Midbrain (tissue), 1 donor: Measurements from ENCODE around the gene OR4B1.
"Not testable (repeated sequence)": the region's sequence is repeated elsewhere in the genome, so short reads cannot be mapped to it uniquely, and the experiment has no call there.

Experiments
- DNase-seq: peaks from one replicate; lab custom pipeline; 2025; lab: John Stamatoyannopoulos, UW

Gene OR4B1, protein sequence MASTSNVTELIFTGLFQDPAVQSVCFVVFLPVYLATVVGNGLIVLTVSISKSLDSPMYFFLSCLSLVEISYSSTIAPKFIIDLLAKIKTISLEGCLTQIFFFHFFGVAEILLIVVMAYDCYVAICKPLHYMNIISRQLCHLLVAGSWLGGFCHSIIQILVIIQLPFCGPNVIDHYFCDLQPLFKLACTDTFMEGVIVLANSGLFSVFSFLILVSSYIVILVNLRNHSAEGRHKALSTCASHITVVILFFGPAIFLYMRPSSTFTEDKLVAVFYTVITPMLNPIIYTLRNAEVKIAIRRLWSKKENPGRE

DNA sequence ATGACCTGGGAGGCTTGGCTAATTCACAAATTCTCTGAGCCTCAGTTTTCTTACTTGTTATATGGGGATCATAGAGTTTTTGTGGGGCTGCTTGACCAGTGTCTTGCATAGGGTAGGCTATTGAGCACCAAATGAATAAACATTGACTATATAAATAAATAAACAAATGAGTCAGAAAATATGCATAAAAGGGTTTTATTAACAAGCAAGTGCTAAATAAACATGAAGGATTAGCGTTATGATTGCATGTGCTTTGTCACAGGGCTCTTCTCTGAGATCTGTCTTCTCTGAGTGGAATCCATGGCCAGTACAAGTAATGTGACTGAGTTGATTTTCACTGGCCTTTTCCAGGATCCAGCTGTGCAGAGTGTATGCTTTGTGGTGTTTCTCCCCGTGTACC is at the start of gene OR4B1:
TSS of gene OR4B1 (plus strand) at position 301 of the 400 bp plus-strand sequence. CDS start at position 301, 0 bp downstream.
- DNase-seq = no peak

DNA sequence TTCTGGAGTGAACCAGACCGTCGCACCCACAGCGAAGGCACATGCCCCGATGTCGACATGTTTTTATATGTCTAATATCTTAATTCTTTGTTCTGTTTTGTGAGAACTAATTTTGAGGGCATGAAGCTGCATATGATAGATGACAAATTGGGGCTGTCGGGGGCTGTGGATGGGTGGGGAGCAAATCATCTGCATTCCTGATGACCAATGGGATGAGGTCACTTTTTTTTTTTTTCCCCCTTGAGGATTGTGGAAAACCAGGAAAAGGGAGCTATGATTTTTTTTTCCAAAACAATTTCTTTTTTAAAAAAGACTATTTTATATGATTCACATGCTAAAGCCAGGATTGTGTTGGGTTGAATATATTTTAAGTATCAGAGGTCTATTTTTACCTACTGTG is 49.2 kb upstream of the OR4B1 start:
- DNase-seq = no peak

DNA sequence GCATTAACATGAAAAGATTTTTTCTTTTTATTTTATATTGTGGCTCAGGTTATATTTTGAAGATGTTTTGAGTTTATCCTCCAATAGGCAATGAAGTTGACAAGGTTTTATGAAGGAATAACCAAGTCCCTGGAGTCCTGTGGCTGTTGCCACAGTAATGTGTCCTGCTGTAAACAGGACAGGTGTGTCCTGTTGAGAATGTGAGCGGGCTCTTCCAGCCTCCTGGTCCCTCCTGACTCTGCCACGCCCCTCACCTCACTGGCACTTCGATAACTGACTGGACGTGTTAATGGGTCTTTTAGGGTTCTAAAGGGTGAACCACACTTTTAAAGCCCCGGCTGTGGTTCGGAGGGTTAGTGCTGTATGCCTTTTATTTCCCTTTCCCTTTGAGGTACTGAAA is 47.8 kb upstream of the OR4B1 start:
- DNase-seq = no peak

DNA sequence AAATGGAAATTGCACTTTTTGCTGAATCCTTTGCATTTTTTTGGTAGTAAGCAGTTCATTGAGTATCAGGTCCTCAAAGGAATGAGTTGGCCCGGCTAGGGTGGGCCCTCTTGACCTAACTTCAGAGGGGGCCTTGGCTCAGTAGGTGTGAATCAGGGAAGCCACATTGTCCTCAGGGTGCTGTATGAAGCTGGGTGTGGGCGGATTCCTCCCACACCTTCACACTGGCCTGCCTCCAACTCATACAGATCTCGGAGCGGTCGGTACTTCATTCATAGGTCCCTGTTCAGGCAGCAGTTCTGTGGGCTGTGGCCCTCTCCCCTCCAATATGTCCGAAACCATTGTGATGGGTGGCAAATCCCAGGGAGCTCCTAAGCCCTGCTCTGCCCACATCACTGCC is 47.4 kb upstream of the OR4B1 start:
- DNase-seq = no peak

DNA sequence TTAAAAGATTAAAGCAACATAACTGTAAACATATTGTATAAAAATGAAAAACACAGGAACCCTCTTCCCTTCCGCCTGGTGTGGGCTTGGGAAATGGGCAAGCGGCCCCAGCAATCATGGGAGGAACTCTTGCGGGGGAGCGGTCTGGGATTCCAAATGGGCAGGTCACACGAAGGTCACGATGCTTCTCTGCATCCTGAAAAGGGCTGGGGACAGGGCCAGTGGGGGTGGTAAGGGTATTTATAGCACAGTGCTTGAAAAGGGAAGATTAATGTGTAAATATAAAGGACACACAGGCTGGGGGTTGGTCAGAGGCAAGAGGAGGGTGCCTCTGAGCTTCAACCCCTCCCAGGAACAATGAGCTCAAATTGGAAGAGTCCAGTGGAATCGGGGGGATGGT is 46.9 kb upstream of the OR4B1 start:
- no peak for DNase-seq

DNA sequence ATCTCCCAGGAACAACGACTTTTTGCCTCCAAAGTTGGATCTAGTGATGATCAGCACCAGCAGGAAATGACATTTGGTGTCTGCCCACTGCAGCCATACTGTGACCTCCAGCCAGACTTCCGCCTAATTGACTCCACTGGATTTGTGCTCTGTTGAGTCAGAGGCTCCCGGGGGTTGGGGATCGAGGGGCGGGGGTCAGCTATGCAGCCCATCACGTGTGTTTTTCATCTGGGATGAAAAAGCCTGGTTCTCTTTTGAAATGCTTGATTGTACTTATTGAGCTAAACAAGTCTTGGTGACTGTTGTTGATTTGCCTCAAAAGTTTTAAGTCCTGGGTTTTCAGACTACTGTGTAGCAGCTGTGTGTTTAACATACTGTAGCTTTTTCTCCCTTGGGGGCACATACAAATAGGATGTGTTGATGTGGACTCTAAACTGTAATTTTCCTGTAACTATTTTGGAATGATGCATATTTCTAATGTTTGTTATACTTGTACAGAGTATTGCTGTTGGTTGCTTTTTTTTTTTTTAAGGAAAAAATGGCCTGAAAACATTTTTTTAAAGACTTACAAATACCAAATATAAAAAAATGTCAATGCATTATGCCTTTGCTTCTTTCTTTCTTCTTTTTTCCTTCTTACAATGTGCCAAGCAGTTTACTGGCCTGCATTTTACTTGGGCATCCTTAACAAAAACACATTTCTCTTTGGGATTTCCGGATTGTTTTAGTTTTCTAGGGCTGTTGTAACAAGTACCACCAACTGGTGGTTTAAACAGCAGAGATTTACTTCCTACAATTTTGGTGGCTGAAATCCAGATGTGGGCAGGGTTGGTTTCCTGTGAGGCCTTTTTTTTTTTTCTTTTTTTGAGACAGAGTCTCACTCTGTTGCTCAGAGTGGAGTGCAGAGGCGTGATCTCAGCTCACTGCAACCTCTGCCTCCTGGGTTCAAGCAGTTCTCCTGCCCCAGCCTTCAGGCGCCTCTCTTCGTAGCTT is 46.1 kb upstream of the OR4B1 start:
- DNase-seq = no peak

DNA sequence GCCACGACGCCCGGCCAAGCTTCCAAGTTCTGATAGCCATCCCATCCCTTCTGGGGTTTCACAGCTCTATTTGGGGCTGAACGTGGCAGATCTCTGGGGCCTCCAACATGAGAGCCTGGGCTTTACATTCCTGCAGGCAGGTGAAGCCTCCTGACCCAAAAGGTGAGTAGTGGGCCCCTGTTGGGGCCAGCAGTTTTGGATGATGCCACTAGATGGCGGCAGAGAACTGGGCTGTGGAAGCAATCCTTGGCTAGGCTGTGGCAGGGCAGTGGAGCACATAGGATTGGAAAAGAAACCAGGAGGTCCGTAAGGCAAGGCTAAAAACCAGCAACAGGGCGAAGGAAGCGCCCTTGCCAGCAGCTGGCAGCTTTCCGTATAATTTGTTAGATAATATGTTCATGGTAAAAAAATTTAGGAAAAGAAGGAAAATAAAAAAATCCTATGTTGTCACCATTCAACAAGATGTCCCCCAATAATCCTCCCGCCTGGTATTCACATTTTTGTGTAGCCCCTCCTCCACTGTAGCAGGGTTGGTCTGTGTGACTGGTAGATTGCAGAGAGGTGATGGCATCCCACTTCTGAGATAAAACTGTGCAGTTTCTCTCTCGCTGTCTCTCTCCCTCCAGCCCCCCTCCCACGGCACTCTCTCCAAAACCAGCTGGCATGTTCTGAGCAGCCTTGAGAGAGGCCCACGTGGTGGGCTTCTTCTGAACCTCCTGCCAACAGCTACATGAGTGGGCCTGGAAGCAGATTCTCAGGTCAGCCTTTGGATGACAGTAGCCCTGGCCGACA is 43.6 kb upstream of the OR4B1 start:
- DNase-seq = peak; percentile 65

DNA sequence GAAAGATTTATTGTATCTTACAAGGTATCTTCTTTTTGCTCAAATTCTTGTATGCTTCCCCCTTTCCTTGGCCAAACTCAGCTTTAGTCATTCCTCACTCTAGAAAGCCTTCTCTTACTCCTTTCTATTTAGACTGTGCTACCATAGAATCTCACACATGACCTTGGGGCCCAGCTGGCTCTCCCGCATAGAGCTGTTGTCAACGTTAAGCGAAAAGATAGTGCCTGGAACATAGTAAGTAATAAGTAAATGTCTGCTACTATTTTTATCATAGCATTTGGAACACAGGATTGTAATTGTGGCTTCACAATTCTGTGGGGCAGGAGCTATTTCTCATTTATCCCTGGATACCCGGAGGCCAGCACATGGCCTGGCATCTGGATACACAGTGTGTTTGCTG is 38.9 kb upstream of the OR4B1 start:
- no peak for DNase-seq

DNA sequence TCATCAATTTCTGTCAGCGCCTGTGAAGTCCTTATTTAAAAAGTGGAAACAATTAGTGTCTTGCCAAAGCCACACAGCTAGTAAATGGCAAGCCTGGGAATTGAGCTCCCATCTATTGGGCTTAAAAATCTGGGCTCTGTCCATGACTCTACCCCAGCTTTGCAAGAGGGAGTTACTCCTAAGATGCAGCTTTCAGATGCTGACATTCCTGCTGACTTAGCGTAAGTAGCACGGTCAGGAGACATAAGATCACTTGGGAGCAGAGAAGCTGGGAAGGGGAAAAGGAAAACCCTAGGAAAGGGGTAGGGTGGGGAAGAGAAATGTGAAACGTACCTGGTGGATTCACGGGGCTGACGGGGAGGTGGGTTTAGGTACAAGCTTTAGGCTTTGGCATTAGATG is 36.0 kb upstream of the OR4B1 start:
- DNase-seq = no peak

DNA sequence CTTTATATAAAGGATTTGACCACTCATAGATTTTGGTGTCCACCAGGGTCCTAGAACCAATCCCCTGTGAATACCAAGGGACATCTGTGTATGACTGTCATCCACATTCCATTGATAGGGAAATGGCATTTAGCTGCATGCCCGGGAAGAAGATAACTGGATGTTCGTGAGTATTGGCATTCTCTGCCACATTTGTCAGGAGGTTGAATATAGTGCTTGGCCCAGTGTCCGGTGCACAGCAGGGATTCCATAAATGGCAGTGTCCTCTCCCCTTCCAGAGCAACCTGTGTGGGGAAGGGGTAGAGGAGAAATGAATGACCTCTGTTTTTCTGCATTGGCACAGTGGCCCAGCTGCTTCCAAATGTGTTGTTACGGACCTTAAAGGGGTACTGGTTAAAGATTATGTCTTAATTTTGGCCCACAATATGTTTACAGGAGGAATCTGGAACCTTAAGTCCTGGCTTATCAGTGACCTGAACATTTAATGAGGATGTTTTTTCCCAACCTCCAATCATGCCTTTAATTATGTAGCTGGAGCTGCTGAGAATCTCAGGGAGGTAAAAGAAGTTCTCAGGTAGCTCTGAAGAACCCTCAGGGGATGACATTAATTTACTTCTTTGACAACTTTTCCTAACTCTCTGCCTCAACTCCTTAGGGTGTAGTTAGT is 33.6 kb upstream of the OR4B1 start:
- no peak for DNase-seq

DNA sequence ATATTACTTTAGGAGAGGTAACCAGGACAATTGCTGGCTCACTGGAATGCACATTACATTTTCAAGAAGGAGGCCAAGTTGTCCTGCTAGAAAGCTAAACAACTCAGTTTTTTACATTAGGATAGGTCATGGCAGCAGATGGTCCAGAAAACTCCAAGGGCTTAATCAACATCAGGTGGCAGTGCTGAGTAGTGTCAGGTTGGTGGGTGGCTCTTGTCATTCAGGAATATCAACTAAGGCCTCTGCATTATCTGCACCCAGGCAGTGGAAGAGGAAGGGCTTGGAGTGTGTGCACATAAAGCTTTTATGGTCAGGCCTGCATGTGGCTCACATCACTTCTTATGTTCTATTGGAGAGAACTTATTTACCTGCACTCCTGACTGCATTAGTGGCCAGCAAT is 32.2 kb upstream of the OR4B1 start:
- no peak for DNase-seq

DNA sequence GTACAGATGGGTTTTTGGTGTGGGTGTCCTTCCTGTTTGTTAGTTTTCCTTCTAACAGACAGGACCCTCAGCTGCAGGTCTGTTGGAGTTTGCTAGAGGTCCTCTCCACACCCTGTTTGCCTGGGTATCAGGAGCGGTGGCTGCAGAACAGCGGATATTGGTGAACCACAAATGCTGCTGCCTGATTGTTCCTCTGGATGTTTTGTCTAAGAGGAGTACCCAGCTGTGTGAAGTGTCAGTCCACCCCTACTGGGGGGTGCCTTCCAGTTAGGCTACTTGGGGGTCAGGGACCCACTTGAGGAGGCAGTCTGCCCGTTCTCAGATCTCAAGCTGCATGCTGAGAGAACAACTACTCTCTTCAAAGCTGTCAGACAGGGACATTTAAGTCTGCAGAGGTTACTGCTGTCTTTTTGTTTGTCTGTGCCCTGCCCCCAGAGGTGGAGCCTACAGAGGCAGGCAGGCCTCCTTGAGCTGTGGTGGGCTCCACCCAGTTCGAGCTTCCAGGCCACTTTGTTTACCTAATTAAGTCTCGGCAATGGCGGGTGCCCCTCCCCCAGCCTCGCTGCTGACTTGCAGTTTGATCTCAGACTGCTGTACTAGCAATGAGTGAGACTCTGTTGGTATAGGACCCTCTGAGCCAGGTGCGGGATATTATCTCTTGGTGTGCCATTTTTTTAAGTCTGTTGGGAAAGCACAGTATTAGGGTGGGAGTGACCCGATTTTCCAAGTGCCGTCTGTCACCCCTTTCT is 25.5 kb upstream of the OR4B1 start:
- DNase-seq = not testable (repeated sequence)

DNA sequence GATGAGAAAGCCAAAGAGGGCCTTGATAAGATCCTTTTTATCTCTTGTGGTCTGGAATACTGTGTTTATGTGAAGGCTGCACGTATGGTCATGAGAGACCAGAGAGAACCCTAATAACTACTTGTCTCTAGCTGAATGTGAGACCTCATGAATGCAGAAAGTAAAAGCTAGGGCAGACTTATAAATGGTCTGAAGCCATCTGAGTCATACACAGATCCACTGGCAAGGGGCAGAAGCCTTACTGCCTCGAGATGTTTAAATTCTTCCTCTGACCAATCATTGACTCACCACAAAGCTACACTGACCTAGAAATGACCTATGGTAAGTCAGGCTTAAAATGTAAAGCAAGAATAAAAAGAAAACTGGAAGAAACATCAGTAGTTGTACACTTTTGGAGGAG is 22.7 kb upstream of the OR4B1 start:
- no peak for DNase-seq

DNA sequence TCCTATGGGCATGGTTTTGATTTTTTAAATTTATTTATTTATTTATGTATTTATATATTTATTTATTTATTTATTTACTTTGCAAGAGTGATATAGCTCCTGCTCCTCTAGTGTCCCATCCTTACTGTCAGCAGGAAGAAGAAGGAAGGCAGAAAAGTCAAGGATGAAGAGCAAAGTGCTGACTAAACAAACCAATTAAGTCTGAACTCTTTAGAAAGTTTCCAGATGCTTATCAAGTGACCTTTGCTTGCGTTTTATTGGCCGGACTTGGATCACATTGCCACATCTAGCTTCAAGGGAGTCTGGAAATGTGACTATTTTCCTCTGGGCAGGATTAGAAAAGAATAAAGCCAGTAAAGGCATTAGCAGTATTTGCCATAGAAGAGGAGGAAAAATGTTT is 8.7 kb upstream of the OR4B1 start:
- no peak for DNase-seq

DNA sequence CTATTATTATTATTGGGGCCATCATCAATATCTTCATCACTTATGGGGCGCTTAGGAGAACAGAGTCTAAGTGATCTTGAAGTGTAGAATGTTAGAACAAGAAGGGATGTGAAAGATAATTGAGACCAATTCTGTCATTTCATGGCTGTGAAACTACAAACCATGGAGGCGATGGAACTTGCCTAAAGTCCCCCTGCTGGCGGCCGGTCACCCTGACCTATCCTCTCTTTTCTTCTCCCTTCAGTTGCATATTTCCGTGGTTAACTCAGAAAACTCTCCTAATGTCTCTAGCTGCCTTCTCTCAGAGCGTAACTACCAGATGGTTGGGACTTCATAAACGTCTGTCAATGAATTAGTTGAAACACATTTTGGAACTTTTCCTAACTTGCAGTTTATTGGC is 6.6 kb upstream of the OR4B1 start:
- no peak for DNase-seq

DNA sequence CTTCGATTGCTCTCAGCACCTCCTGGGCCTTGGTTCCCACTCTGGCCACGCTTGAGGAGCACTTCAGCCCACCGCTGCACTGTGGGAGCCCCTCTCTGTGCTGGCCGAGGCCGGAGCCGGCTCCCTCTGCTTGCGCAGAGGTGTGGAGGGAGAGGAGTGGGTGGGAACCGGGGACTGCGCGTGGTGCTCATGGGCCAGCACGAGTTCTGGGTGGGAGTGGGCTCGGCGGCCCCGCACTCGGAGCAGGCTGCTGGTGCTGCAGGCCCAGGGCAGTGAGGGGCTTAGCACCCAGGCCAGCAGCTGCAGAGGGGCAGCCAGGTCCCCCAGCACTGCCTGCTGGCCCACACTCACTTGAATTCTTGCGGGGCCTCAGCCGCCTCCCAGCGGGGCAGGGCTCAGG is 12.2 kb downstream of the OR4B1 start:
- no peak for DNase-seq

DNA sequence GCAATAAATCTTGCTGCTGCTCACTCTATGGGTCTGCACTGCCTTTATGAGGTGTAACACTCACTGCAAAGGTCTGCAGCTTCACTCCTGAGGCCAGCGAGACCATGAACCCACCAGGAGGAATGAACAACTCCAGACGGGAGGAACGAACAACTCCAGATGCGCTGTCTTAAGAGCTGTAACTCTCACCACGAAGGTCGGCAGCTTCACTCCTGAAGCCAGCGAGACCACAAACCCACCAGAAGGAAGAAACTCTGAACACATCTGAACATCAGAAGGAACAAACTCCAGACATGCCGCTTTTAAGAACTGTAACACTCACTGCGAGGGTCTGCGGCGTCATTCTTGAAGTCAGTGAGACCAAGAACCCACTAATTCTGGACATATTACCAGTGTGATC is 13.4 kb downstream of the OR4B1 start:
- not testable (repeated sequence) for DNase-seq

DNA sequence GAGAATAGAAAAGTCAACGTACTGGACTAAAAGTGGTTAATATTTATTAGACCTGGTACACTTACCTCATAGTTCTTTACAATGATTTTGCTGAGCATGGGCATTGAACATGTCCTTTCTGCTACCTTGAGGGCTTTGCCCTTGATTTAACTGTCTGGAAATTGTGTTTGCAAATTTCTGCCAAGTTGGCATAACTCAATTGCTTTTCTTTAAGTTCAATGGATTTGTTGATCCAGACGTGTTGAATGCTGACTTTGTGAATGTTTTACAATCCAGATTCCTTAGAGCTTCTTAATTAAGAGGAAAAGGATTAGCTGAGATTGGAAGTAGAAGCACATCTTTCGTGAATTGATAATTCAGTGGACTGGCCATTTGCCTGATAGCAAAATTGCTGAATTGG is 21.1 kb downstream of the OR4B1 start:
- DNase-seq = no peak

DNA sequence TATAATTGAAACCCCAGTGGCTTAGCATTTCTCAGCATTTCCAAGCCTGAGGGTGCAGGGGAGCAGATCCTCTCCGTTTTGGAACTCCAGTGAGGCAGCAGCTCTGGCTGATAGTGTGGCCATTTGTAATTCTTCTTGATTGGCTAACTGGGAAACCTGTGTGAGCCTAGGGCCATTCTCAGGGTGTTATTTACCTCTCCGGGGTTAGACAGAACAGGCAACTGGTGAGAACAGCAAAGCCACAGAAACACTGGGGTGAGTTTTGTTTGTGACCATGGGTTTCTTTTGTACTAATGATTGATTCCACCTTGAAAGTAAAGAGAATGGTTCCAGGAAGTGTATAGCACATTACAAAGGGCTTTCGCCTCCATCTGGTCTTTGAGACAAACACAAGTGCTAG is 25.9 kb downstream of the OR4B1 start:
- no peak for DNase-seq

DNA sequence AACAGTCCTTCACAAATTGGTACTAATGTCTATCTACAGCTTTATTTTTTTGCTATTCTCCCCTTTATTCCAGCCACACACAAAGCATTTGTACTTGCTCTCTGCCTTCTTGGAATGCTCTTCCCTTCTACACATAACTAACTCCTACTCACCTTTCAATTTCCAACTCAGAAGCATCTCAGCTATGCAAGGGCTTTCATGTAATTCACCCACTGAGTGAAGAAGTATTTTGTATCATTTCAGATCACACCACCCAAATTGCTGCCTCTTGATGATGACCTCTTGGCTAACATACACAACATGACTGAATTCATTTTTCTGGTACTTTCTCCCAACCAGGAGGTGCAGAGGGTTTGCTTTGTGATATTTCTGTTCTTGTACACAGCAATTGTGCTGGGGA is 28.2 kb downstream of the OR4B1 start, which contains the start of gene OR4X2:
TSS of gene OR4X2 (plus strand) at position 301 of the 400 bp plus-strand sequence. CDS start at position 301, 0 bp downstream.
- no peak for DNase-seq

DNA sequence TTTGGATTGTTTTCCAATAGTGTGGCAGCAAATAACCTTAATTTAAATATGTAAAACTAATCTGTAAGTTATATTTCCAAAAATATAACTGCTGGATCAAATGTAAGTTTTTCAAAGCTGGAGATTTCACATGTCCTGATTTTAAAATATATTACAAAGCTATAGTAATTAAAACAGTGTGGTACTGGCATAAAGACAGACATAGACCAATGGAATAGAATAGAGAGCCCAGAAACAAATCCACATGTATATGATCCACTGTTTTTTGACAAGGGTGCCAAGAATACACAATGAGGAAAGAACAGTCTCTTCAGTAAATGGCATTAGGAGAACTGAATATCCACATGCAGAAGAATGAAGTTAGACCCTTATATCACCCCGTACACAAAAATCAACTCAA is 32.3 kb downstream of the OR4B1 start:
- no peak for DNase-seq
